SK-N-SH treated with all-trans-retinoic acid at 6 μM for 48 hours (cell line): Measurements from ENCODE around the gene DCLRE1A.

ENCODE experiments used
- ARNTL ChIP-seq: fragments of 450-650 bp; formaldehyde crosslinking; IDR thresholded peaks from 2 replicates; pipeline ENCODE4 v1.5.0; 2020; ENCODE audit warnings: low read depth, mild to moderate bottlenecking, moderate library complexity, borderline replicate concordance
- PPARA ChIP-seq: fragments of 250-450 bp; sonication (Bioruptor Pico); IDR thresholded peaks from 2 replicates; pipeline ENCODE4 v1.5.0; 2020; ENCODE audit warnings: mild to moderate bottlenecking, borderline replicate concordance
- SNAI2 ChIP-seq: fragments of 250-450 bp; sonication (Bioruptor Pico); IDR thresholded peaks from 2 replicates; pipeline ENCODE4 v1.5.0; 2020; ENCODE audit warnings: mild to moderate bottlenecking, moderate library complexity
- ZC3H10 ChIP-seq: fragments of 250-450 bp; sonication (Bioruptor Pico); IDR thresholded peaks from 2 replicates; pipeline ENCODE4 v1.5.1; 2021; ENCODE audit warnings: mild to moderate bottlenecking, moderate library complexity
- ZFP30 ChIP-seq: fragments of 450-650 bp; formaldehyde crosslinking; IDR thresholded peaks from 2 replicates; pipeline ENCODE4 v1.5.0; 2022; ENCODE audit warnings: mild to moderate bottlenecking, moderate library complexity
- TF ChIP-seq, protein P1 (sequence below): fragments of 250-450 bp; sonication (Bioruptor Pico); IDR thresholded peaks from 2 replicates; pipeline ENCODE4 v1.5.1; 2020; ENCODE audit warnings: low read depth, mild to moderate bottlenecking, moderate library complexity

GRCh38 chr10:113856563-113856962 is 2.7 kb upstream of the DCLRE1A start:
- TF ChIP-seq PPARA (CRISPR knock-in tag) (no peak), ARNTL (CRISPR knock-in tag) (no peak), ZC3H10 (CRISPR knock-in tag) (no peak), ZFP30 (no peak), SNAI2 (CRISPR knock-in tag) (no peak)
- TF ChIP-seq, protein P1, sequence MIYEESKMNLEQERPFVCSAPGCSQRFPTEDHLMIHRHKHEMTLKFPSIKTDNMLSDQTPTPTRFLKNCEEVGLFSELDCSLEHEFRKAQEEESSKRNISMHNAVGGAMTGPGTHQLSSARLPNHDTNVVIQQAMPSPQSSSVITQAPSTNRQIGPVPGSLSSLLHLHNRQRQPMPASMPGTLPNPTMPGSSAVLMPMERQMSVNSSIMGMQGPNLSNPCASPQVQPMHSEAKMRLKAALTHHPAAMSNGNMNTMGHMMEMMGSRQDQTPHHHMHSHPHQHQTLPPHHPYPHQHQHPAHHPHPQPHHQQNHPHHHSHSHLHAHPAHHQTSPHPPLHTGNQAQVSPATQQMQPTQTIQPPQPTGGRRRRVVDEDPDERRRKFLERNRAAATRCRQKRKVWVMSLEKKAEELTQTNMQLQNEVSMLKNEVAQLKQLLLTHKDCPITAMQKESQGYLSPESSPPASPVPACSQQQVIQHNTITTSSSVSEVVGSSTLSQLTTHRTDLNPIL = no peak
